Esophagus muscularis mucosa (tissue), 4 donors: Measurements from ENCODE around the gene RAMP1.

Source experiments
- CTCF ChIP-seq, 3 experiments: fragments of 200-600 bp in 2 of 3; fragments of 450-650 bp in 1 of 3; sonication (generic) in 2 of 3; IDR thresholded peaks; one replicate each; pipeline ENCODE4 v1.5.1; 2017 to 2019; ENCODE audit warnings: antibody characterized with exemption in 3 of 3, mild to moderate bottlenecking in 2 of 3, moderate library complexity in 1 of 3
- EP300 ChIP-seq: sonication (generic); formaldehyde crosslinking; IDR thresholded peaks from one replicate; pipeline ENCODE4 v1.6.1; 2017; ENCODE audit warnings: antibody characterized with exemption
- POLR2A ChIP-seq: fragments of 450-650 bp; IDR thresholded peaks from one replicate; pipeline ENCODE4 v1.6.1; 2017; ENCODE audit warnings: antibody characterized with exemption, moderate library complexity, mild to moderate bottlenecking, low read depth
- POLR2AphosphoS5 ChIP-seq, 2 donors: sonication (generic); formaldehyde crosslinking; IDR thresholded peaks; one replicate each; pipeline ENCODE4 v1.6.1; 2017; ENCODE audit warnings: antibody characterized with exemption in 2 of 2

GRCh38 chr2:237920673-237921072 is 61.2 kb downstream of the RAMP1 start:
- TF ChIP-seq CTCF (IDR thresholded peaks at IDR 0.05): no peak
- no peak for TF ChIP-seq POLR2AphosphoS5 (IDR thresholded peaks at IDR 0.05)
- TF ChIP-seq EP300: no peak
- no peak for TF ChIP-seq POLR2A
